ENCODE data around the gene OSBPL8.

GRCh38 chr12:76535170-76535569 lies 24.4 kb downstream of the OSBPL8 start:
- TF ChIP-seq POLR2A (IDR thresholded peaks at IDR 0.05): no peak
- TF ChIP-seq, protein P1, sequence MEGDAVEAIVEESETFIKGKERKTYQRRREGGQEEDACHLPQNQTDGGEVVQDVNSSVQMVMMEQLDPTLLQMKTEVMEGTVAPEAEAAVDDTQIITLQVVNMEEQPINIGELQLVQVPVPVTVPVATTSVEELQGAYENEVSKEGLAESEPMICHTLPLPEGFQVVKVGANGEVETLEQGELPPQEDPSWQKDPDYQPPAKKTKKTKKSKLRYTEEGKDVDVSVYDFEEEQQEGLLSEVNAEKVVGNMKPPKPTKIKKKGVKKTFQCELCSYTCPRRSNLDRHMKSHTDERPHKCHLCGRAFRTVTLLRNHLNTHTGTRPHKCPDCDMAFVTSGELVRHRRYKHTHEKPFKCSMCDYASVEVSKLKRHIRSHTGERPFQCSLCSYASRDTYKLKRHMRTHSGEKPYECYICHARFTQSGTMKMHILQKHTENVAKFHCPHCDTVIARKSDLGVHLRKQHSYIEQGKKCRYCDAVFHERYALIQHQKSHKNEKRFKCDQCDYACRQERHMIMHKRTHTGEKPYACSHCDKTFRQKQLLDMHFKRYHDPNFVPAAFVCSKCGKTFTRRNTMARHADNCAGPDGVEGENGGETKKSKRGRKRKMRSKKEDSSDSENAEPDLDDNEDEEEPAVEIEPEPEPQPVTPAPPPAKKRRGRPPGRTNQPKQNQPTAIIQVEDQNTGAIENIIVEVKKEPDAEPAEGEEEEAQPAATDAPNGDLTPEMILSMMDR (IDR thresholded peaks at IDR 0.05): no peak

Data from stomach (tissue), 4 donors.